SIG-M5 treated with dmso at 0.1 percent for 504 hours (cell line): Measurements from ENCODE around the gene STAT4.
A peak's percentile ranks its signal among the peaks of the same experiment; 100 is the strongest.

Experiments used
- DNase-seq: peaks from one replicate; lab custom pipeline; 2025; ENCODE audit not compliant: unreplicated experiment; lab: John Stamatoyannopoulos, UW

The STAT4 gene

GRCh38 chr2:191045141-191045540 lies 105.7 kb downstream of the STAT4 start:
- no peak for DNase-seq

GRCh38 chr2:191043438-191043837 lies 107.4 kb downstream of the STAT4 start:
- no peak for DNase-seq

- no peak for DNase-seq
These were observed 109.2 kb downstream of the STAT4 start for GRCh38 chr2:191041418-191042161.

- no peak for DNase-seq
These were observed 111.2 kb downstream of the STAT4 start for GRCh38 chr2:191039616-191040015.

GRCh38 chr2:191038741-191039140 lies 112.1 kb downstream of the STAT4 start:
- no peak for DNase-seq

GRCh38 chr2:191038241-191038725 lies 112.5 kb downstream of the STAT4 start:
- DNase-seq, result no peak

- DNase-seq, result no peak
These were observed 113.4 kb downstream of the STAT4 start for GRCh38 chr2:191037351-191037750.

GRCh38 chr2:191036363-191036762 lies 114.4 kb downstream of the STAT4 start:
- no peak for DNase-seq

- peak; percentile 31 for DNase-seq
These were observed 118.0 kb downstream of the STAT4 start for GRCh38 chr2:191032588-191033429.

- no peak for DNase-seq
These were observed 119.5 kb downstream of the STAT4 start for GRCh38 chr2:191031256-191031655.

- peak; percentile 53 for DNase-seq
These were observed 120.2 kb downstream of the STAT4 start for GRCh38 chr2:191030521-191031154.

- DNase-seq, result no peak
These were observed 121.4 kb downstream of the STAT4 start for GRCh38 chr2:191029280-191029950.

GRCh38 chr2:191026377-191026776 lies 124.4 kb downstream of the STAT4 start:
- DNase-seq, result no peak

GRCh38 chr2:191025135-191025534 lies 125.7 kb downstream of the STAT4 start:
- no peak for DNase-seq

- no peak for DNase-seq
These were observed 127.5 kb downstream of the STAT4 start for GRCh38 chr2:191023235-191023679.

- peak; percentile 89 for DNase-seq
These were observed 129.9 kb downstream of the STAT4 start for GRCh38 chr2:191020742-191021381.

GRCh38 chr2:191020221-191020741 lies 130.5 kb downstream of the STAT4 start:
- peak; percentile 99 for DNase-seq

GRCh38 chr2:191019376-191019775 lies 131.4 kb downstream of the STAT4 start:
- no peak for DNase-seq

GRCh38 chr2:191018643-191019119 lies 132.1 kb downstream of the STAT4 start:
- no peak for DNase-seq

- no peak for DNase-seq
These were observed 132.7 kb downstream of the STAT4 start for GRCh38 chr2:191018048-191018447.
